ENCODE data around the gene GGCX. TPM values are rescaled to one million over a fixed set of nuclear protein-coding genes. Genes with fewer than 3 reads are reported as not detected.
"Not testable (repeated sequence)": the region's sequence is repeated elsewhere in the genome, so short reads cannot be mapped to it uniquely, and the experiment has no call there.

GGCX gene
- total RNA-seq, 6 donors from 2014 or later, result 21.2 to 70.6 (median 38.0) TPM

- Histone ChIP-seq H3K36me3 (peaks cover 0 to 15% (median 7%) of the 10 kb centered on the region in 4 donors), H3K27ac (peak overlapping the region; percentile 90 to 97 (median 96)), H3K4me1 (peaks cover 38 to 66% (median 56%) of the 10 kb centered on the region in 4 donors), H3K27me3 (no peaks in the 10 kb centered on the region), H3K4me3 (peak overlapping the region in 3 of 4 donors; percentile 49 to 60 (median 60)), H3K9me3 (no peaks in the 10 kb centered on the region)
- DNase-seq (no peak), ATAC-seq (ENCODE audit: low FRiP score in 2 of 2) (no peak)
- no peak for TF ChIP-seq POLR2A (IDR thresholded peaks at IDR 0.05)
- TF ChIP-seq CTCF (IDR thresholded peaks at IDR 0.05), result no peak
- TF ChIP-seq EP300 (IDR thresholded peaks at IDR 0.05), result no peak
- TF ChIP-seq POLR2AphosphoS5 (IDR thresholded peaks at IDR 0.05), result no peak
- WGBS, 2 donors, result 31 to 35% methylated on average over 3 of the region's 3 CpGs
Measured at GRCh38 chr2:85577063-85577385, 15.7 kb upstream of the GGCX start.

GRCh38 chr2:85575739-85576138 lies 14.4 kb upstream of the GGCX start:
- DNase-seq (no peak), ATAC-seq (ENCODE audit: low FRiP score in 2 of 2) (no peak)
- WGBS, 2 donors, result 70 to 78% methylated on average over 8 of the region's 8 CpGs
- TF ChIP-seq POLR2A (IDR thresholded peaks at IDR 0.05) (no peak), CTCF (IDR thresholded peaks at IDR 0.05) (no peak), POLR2AphosphoS5 (IDR thresholded peaks at IDR 0.05) (no peak), EP300 (IDR thresholded peaks at IDR 0.05) (no peak)
- Histone ChIP-seq H3K27ac (peak overlapping the region; percentile 8 to 97 (median 62)), H3K4me1 (peaks cover 38 to 53% (median 48%) of the 10 kb centered on the region in 4 donors), H3K4me3 (no peak overlapping the region), H3K36me3 (peaks cover 0 to 3% (median 0%) of the 10 kb centered on the region in 4 donors), H3K27me3 (no peaks in the 10 kb centered on the region), H3K9me3 (no peaks in the 10 kb centered on the region)

DNA sequence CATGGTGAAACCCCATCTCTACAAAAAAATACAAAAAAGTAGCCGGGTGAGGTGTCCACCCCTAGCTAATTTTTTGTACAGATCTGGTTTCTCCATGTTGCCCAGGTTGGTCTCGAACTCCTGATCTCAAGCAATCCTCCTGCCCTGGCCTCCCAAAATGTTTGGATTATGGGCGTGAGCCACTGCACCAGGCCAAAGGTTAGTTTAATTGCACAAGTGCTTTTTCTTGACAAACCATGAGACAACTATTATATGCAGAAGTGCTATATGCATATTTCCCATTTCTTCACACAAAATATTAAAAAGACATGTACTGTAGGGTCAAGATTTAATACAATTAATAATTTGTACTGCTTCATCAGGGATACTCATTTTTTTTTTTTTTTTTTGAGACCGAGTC lies 5.0 kb upstream of the GGCX start:
- 84 to 89% methylated on average over 4 of the region's 4 CpGs for WGBS, 2 donors
- TF ChIP-seq POLR2AphosphoS5 (IDR thresholded peaks at IDR 0.05) (no peak), EP300 (IDR thresholded peaks at IDR 0.05) (no peak), POLR2A (IDR thresholded peaks at IDR 0.05) (no peak), CTCF (IDR thresholded peaks at IDR 0.05) (no peak)

DNA sequence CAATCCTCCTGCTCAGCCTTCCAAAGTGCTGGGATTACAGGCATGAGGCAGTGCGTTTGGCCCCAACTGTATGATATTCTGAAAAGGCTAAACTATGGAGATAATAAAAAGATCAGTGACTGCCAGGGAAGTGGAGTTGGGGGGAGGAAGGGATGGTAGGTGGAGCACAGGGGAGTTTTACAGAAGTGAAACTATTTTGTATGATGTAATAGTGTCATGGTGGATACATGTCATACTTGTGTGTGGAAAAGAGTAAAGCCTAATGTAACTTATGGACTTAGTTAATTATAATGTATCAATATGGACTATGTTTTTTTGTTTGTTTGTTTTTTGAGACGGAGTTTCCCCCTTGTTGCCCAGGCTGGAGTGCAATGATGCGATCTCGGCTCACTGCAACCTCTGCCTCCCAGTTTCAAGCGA lies 2.9 kb upstream of the GGCX start:
- peak in 1 of 2 donors; percentile 22 for ATAC-seq (ENCODE audit: low FRiP score in 2 of 2)
- no peak overlapping the region for H3K4me3 ChIP-seq
- no peaks in the 10 kb centered on the region for H3K9me3 ChIP-seq
- no peak for DNase-seq
- WGBS, 2 donors, result 91% methylated on average over 5 of the region's 5 CpGs
- TF ChIP-seq CTCF (IDR thresholded peaks at IDR 0.05), result no peak
- no peak for TF ChIP-seq EP300 (IDR thresholded peaks at IDR 0.05)
- TF ChIP-seq POLR2A (IDR thresholded peaks at IDR 0.05), result no peak
- no peak for TF ChIP-seq POLR2AphosphoS5 (IDR thresholded peaks at IDR 0.05)
- no peaks in the 10 kb centered on the region for H3K36me3 ChIP-seq
- peak overlapping the region in 2 of 4 donors; percentile 21 to 25 for H3K27ac ChIP-seq
- no peaks in the 10 kb centered on the region for H3K27me3 ChIP-seq
- peaks cover 15 to 24% (median 21%) of the 10 kb centered on the region in 4 donors for H3K4me1 ChIP-seq

More for the DNA sequence above, 5.0 kb upstream of the GGCX start:
- Histone ChIP-seq H3K4me3 (no peak overlapping the region), H3K9me3 (no peaks in the 10 kb centered on the region), H3K36me3 (no peaks in the 10 kb centered on the region), H3K4me1 (peaks cover 0 to 6% (median 5%) of the 10 kb centered on the region in 4 donors), H3K27ac (no peak overlapping the region), H3K27me3 (no peaks in the 10 kb centered on the region)
- no peak for ATAC-seq (ENCODE audit: low FRiP score in 2 of 2)
- no peak for DNase-seq

GRCh38 chr2:85560812-85561279 lies 447 bp downstream of the GGCX start:
- H3K4me3 ChIP-seq, result peak overlapping the region; percentile 79 to 87 (median 84)
- peak in 1 of 2 donors; percentile 1 for ATAC-seq (ENCODE audit: low FRiP score in 2 of 2)
- peaks cover 16 to 28% (median 24%) of the 10 kb centered on the region in 4 donors for H3K4me1 ChIP-seq
- TF ChIP-seq POLR2AphosphoS5 (IDR thresholded peaks at IDR 0.05) (no peak), POLR2A (IDR thresholded peaks at IDR 0.05) (no peak), CTCF (IDR thresholded peaks at IDR 0.05) (no peak), EP300 (IDR thresholded peaks at IDR 0.05) (no peak)
- no peaks in the 10 kb centered on the region for H3K9me3 ChIP-seq
- DNase-seq, result no peak
- H3K36me3 ChIP-seq, result peaks cover 0 to 30% (median 15%) of the 10 kb centered on the region in 4 donors
- 5% methylated on average over 12 to 13 of the region's 14 CpGs for WGBS, 2 donors
- no peaks in the 10 kb centered on the region for H3K27me3 ChIP-seq
- peak overlapping the region; percentile 82 to 94 (median 91) for H3K27ac ChIP-seq

DNA sequence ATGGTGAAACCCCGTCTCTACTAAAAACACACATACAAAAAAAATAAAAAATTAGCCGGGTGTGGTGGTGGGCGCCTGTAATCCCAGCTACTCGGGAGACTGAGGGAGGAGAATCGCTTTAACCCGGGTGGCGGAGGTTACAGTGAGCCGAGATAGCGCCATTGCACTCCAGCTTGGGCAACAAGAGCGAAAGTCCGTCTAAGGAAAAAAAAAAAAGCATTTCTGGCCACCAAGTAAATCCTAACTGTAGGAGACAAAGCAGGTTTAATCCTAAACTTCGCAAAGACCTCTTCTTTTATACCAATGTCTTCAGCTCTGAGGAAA lies 928 bp downstream of the GGCX start:
- not testable (repeated sequence) for ATAC-seq (ENCODE audit: low FRiP score in 2 of 2); H3K27me3 ChIP-seq; H3K9me3 ChIP-seq; DNase-seq
- WGBS, 2 donors, result 82 to 85% methylated on average over 12 of the region's 12 CpGs
- Histone ChIP-seq H3K4me1 (peaks cover 16 to 28% (median 24%) of the 10 kb centered on the region in 4 donors), H3K27ac (peak overlapping the region in 3 of 4 donors; percentile 82 to 94 (median 88)), H3K4me3 (peak overlapping the region in 3 of 4 donors; percentile 79 to 87 (median 87)), H3K36me3 (peaks cover 0 to 34% (median 18%) of the 10 kb centered on the region in 4 donors)
